ENCODE results near the gene LCORL.

The LCORL gene

GRCh38 chr4:17962171-17962570 lies 59.4 kb downstream of the LCORL start:
- TF ChIP-seq CTCF (IDR thresholded peaks at IDR 0.05; ENCODE audit: insufficient read depth, missing control alignments) = no peak
- DNase-seq (ENCODE audit: insufficient read length, low spot score) (no peak), FAIRE-seq (peak; percentile 66)

- no peak for FAIRE-seq
- no peak for DNase-seq (ENCODE audit: insufficient read length, low spot score)
- no peak for TF ChIP-seq CTCF (IDR thresholded peaks at IDR 0.05; ENCODE audit: insufficient read depth, missing control alignments)
Observed at GRCh38 chr4:17961249-17961648, 60.3 kb downstream of the LCORL start.

- no peak for TF ChIP-seq CTCF (IDR thresholded peaks at IDR 0.05; ENCODE audit: insufficient read depth, missing control alignments)
- DNase-seq (ENCODE audit: insufficient read length, low spot score) (no peak), FAIRE-seq (no peak)
Observed at GRCh38 chr4:17958181-17958580, 63.4 kb downstream of the LCORL start.

- FAIRE-seq = peak; percentile 56
- TF ChIP-seq CTCF (IDR thresholded peaks at IDR 0.05; ENCODE audit: insufficient read depth, missing control alignments) = no peak
- DNase-seq (ENCODE audit: insufficient read length, low spot score) = no peak
Observed at GRCh38 chr4:17957688-17958087, 63.9 kb downstream of the LCORL start.

DNA sequence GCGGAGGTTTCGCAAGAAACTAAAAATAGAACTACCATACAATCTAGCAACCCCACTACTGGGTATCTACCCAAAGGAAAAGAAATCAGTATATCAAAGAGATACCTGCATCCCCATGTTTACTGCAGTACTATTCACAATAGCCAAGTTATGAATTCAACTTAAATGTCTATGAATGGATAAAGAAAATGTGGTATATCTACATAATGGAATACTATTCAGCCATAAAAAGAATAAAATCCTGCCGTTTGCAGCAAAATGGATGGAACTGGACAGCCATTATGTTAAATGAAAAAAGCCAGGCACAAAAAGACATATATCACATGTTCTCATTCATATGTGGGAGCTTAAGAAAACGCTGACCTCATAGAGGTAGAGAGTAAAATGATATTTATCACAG lies 65.3 kb downstream of the LCORL start:
- FAIRE-seq (peak; percentile 29), DNase-seq (ENCODE audit: insufficient read length, low spot score) (no peak)

DNA sequence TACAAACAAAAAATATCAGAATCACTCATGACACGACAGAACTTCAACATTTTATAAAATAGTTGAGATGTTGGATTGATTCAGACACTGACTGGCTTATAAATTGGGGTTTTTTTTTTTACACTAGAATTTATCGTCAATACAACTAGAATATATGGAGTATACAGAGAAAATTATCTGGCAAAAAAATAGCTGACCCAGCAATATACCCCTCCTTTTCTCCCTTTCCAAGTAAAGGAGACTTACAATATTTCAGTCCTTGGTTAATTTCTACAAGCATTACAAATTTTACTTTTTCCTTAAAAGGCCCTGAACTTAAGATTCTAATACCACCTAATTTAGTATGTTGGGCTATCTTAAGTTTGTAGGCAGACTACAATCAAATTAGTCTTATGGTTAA lies 76.3 kb downstream of the LCORL start:
- no peak for DNase-seq (ENCODE audit: insufficient read length, low spot score)
- no peak for TF ChIP-seq CTCF (IDR thresholded peaks at IDR 0.05; ENCODE audit: insufficient read depth, missing control alignments)
- FAIRE-seq = no peak

More for the DNA sequence above, 65.3 kb downstream of the LCORL start:
- no peak for TF ChIP-seq CTCF (IDR thresholded peaks at IDR 0.05; ENCODE audit: insufficient read depth, missing control alignments)

DNA sequence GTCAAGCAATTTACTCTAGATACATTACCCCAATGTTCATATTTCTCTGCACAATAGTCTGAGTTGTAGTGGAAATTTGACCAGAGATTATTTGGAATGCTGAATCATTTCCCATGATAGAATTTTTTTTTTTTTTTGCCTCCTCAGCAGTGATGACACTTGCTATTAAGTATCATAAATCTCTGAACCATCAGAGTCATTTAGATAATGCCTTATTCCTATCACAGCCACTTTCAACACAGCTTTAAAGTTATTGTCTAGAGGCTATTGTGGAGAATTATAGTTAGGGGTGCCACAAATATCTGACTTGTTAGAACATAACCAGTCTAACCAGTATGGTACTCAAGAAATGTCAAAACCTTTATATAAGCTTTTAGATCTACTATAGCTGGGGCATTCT lies 79.8 kb downstream of the LCORL start:
- FAIRE-seq = no peak
- TF ChIP-seq CTCF (IDR thresholded peaks at IDR 0.05; ENCODE audit: insufficient read depth, missing control alignments) = no peak
- no peak for DNase-seq (ENCODE audit: insufficient read length, low spot score)
